SU-DHL-6 (cell line): ENCODE measurements around the gene ULK1.

Experiments
- H2AFZ ChIP-seq: fragments of 200-600 bp; sonication (generic); 2 replicates; pipeline ENCODE4 v1.6.1; 2014; ENCODE audit warnings: low read depth, mild to moderate bottlenecking, moderate library complexity, mixed read lengths, antibody characterized with exemption, low read length; ENCODE audit not compliant: severe bottlenecking
- H3F3A ChIP-seq: fragments of 200-600 bp; shearing (Covaris generic); 2 replicates; pipeline ENCODE4 v1.6.0; 2016; ENCODE audit warnings: antibody characterized with exemption, mild to moderate bottlenecking; ENCODE audit not compliant: insufficient read depth
- H3K27ac ChIP-seq: fragments of 200-600 bp; sonication (generic); 2 replicates; pipeline ENCODE4 v1.5.1; 2016; ENCODE audit warnings: low read depth, mild to moderate bottlenecking, low read length, moderate library complexity, mixed read lengths
- H3K27me3 ChIP-seq: fragments of 200-600 bp; sonication (generic), shearing (Covaris generic); 2 replicates; pipeline ENCODE4 v1.6.0; 2014; ENCODE audit warnings: mild to moderate bottlenecking, low read length
- H3K36me3 ChIP-seq: fragments of 200-600 bp; sonication (generic); 2 replicates; pipeline ENCODE4 v1.6.1; 2014; ENCODE audit warnings: mild to moderate bottlenecking, low read length, mixed read lengths
- H3K4me2 ChIP-seq: fragments of 300-600, 200-600 bp; shearing (Covaris generic), sonication (generic); 2 replicates; pipeline ENCODE4 v1.6.0; 2014; ENCODE audit warnings: low read length, low read depth, mild to moderate bottlenecking; ENCODE audit not compliant: poor library complexity, severe bottlenecking
- H3K4me3 ChIP-seq: fragments of 200-600 bp; sonication (generic); 2 replicates; pipeline ENCODE4 v1.5.1; 2014; ENCODE audit warnings: antibody characterized with exemption, low read length, mild to moderate bottlenecking, mixed read lengths; ENCODE audit not compliant: insufficient read depth, poor library complexity, severe bottlenecking
- H3K79me2 ChIP-seq: fragments of 200-600 bp; sonication (generic); 2 replicates; pipeline ENCODE4 v1.6.1; 2014; ENCODE audit warnings: mild to moderate bottlenecking, low read length, moderate library complexity; ENCODE audit not compliant: insufficient read depth
- H3K9ac ChIP-seq: fragments of 200-600 bp; sonication (generic); 2 replicates; pipeline ENCODE4 v1.7.0; 2014; ENCODE audit warnings: mild to moderate bottlenecking, low read length
- H3K9me2 ChIP-seq: fragments of 200-600 bp; sonication (generic); replicated peaks from 2 replicates; pipeline ENCODE4 v1.6.1; 2014; ENCODE audit warnings: low read length; ENCODE audit not compliant: insufficient read depth
- H3K9me3 ChIP-seq: fragments of 200-600 bp; sonication (generic); 2 replicates; pipeline ENCODE4 v1.6.1; 2014; ENCODE audit warnings: low read length, mixed read lengths; ENCODE audit not compliant: insufficient read depth
- H4K20me1 ChIP-seq: fragments of 200-600 bp; sonication (generic); 2 replicates; pipeline ENCODE4 v1.6.1; 2014; ENCODE audit warnings: low read depth, mild to moderate bottlenecking, antibody characterized with exemption, low read length, moderate library complexity, mixed read lengths
- EZH2phosphoT487 ChIP-seq: fragments of 200-600 bp; sonication (generic), shearing (Covaris generic); conservative IDR thresholded peaks from 2 replicates; pipeline ENCODE4 v1.6.1; 2018; ENCODE audit warnings: mild to moderate bottlenecking, antibody characterized with exemption, low read length, moderate library complexity, mixed read lengths
- TF ChIP-seq, protein P1 (sequence below): fragments of 200-600 bp; sonication (generic); IDR thresholded peaks from one replicate; pipeline ENCODE4 v1.5.1; 2017; ENCODE audit warnings: antibody characterized with exemption, mild to moderate bottlenecking, low read length, moderate library complexity; ENCODE audit not compliant: insufficient read depth, poor library complexity, severe bottlenecking

ULK1 gene

DNA sequence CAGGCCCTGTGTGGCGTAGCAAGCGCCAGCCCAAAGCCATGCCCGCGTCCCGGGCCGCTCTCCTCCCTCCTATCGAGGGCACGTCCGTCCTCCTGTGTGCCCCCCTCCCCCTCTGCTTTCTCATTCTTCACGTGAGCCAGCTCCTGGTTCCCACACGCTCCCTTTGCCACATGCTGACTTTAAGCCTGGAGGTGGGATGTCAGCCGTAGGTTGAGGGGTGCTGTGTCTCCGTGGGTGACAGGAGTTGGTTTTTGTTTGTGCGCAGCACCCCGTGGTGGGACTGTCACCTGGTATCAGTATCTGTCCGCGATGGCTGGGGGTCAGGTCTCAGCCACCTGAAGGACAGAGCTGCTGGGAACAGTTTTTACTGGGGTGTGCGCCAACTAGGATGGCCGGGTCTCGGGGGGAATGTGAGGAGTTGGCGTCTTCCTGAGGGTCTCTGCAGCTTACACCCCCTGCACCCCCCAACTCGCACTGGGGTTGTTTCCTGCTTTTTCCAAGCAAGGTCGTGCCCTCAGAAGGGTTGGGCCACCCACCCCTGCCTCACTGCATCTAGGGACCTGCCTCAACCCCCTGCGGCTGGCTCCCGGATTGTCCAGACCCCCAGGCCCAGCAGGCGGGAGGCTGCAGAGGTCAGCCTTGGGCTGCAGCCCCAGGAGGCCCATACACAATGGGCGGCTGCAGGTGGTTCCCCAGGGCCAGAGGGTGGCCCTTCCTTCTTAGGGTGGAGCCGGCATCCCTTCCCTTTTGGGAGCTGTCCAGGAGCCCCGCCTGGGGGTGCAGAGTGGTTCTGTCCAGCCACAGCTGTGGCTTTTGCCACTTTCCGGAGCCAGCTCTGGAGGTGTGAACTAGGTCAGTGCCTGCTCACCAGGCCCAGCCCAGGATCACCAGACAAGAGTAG is 7.3 kb downstream of the ULK1 start:
- no peaks in the 10 kb centered on the region for H3K27me3 ChIP-seq
- TF ChIP-seq, protein P1, sequence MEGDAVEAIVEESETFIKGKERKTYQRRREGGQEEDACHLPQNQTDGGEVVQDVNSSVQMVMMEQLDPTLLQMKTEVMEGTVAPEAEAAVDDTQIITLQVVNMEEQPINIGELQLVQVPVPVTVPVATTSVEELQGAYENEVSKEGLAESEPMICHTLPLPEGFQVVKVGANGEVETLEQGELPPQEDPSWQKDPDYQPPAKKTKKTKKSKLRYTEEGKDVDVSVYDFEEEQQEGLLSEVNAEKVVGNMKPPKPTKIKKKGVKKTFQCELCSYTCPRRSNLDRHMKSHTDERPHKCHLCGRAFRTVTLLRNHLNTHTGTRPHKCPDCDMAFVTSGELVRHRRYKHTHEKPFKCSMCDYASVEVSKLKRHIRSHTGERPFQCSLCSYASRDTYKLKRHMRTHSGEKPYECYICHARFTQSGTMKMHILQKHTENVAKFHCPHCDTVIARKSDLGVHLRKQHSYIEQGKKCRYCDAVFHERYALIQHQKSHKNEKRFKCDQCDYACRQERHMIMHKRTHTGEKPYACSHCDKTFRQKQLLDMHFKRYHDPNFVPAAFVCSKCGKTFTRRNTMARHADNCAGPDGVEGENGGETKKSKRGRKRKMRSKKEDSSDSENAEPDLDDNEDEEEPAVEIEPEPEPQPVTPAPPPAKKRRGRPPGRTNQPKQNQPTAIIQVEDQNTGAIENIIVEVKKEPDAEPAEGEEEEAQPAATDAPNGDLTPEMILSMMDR, result no peak
- no peak for TF ChIP-seq EZH2phosphoT487
- H2AFZ ChIP-seq, result no peak overlapping the region
- no peak overlapping the region for H3K4me2 ChIP-seq
- no peak overlapping the region for H3K9ac ChIP-seq
- H3K36me3 ChIP-seq, result no peaks in the 10 kb centered on the region
- no peak overlapping the region for H3K27ac ChIP-seq
- no peaks in the 10 kb centered on the region for H4K20me1 ChIP-seq
- no peaks in the 10 kb centered on the region for H3F3A ChIP-seq
- no peaks in the 10 kb centered on the region for H3K9me2 ChIP-seq
- no peaks in the 10 kb centered on the region for H3K9me3 ChIP-seq
- H3K4me3 ChIP-seq, result no peak overlapping the region
- H3K79me2 ChIP-seq, result no peaks in the 10 kb centered on the region

DNA sequence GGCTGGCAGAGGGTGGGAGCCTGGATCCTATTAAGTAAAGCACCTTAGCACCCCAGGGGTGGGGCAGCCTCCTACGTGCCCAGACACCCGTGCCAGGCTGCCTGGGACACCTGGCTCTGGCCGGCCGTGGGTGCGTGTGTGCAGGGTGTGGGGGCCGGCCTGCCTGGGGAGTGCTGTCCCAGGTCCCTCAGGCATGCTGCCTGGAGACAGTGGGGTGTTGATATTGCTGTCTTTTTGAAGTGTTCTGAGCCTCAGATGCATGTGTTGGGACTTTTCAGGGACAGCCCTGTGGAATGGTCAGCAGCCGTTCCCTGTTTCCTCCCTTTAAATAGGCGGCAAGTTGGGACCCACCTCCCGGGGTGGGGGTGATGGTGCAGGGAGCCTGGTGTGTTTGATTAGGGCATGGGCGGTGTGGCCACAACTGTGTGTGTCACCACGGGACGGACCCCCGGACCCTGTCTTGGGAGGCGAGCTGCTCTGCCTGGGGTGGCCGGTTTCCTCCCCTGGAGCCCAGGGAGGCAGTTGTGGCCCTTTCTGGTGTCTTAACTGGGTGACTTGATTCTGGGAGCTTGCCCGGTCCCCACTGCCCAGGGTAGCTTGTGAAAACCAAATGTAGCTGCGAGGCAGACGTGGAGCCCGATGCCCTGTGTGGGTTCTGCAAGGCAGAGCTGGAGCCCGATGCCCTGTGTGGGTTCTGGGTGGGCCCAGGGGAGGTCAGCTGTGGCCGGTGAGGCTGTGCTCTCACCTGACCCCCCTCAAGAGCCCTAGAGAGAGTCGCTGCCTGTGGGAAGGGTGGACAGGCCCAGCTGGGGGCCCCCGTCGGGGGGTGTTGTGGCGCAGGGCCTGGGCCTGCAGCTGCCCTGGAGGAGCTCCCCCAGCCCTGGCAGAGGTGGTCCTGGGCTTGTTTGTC is 8.2 kb downstream of the ULK1 start:
- H3K27ac ChIP-seq, result no peak overlapping the region

DNA sequence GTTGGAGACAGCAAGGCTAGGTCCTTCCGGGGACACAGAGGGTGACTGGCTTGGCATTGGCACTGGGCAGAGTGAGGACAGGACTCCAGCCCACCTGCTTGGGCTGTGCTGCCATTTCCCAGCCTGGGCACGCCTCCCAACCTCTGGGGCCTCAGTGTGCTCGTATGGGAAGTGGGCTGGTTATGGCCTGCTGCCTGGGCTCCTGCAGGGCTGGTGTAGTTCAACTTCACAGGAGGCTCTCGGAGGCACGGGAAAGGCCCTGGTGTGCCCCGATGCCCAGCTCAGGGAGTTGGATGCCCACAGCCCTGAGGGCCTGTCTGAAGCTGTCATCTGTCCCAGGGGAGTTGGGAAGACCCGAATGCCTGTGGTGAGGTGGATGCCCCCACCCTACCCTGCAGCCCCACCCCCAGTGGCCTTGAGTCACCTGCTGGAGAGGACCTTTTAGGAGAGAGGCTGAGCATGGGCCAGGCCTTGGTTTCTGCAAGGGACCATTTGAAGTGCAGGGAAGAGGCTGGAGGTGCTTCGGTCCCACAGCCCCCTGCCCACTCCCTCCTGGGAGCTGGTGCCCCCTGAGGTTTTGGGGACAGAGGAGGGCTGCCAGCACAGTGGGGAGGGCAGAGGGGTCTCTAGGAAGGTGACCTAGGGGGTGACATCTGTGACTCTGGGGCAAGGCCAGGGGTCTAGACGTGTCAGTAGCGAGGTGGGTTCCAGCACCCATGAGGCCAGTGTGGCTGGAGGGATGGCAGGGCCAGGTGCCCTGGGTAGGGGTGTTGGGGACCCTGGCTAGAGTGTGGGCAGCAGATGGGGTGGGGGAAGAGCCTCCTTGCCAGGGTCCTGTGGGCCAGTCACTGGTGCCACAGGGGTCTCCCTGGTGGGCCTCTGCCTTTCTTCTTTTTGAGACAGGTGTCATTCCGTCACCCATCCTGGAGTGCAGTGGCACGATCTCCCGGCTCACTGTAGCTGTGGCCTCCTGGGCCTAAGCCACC is 9.1 kb downstream of the ULK1 start:
- Histone ChIP-seq H3K9ac (no peak overlapping the region), H3K27ac (no peak overlapping the region), H3K4me2 (no peak overlapping the region), H3K36me3 (no peaks in the 10 kb centered on the region), H3K4me3 (no peak overlapping the region), H4K20me1 (no peaks in the 10 kb centered on the region), H3K9me2 (no peaks in the 10 kb centered on the region), H3F3A (no peaks in the 10 kb centered on the region), H2AFZ (no peak overlapping the region), H3K27me3 (no peaks in the 10 kb centered on the region), H3K79me2 (no peaks in the 10 kb centered on the region), H3K9me3 (no peaks in the 10 kb centered on the region)
- TF ChIP-seq, protein P1, result no peak
- TF ChIP-seq EZH2phosphoT487, result no peak

More for the DNA sequence above, 8.2 kb downstream of the ULK1 start:
- H3K9me3 ChIP-seq, result no peaks in the 10 kb centered on the region
- no peak overlapping the region for H3K9ac ChIP-seq
- H2AFZ ChIP-seq, result no peak overlapping the region
- TF ChIP-seq, protein P1, result no peak
- no peak for TF ChIP-seq EZH2phosphoT487
- H3K9me2 ChIP-seq, result no peaks in the 10 kb centered on the region
- no peaks in the 10 kb centered on the region for H3K36me3 ChIP-seq
- H3K79me2 ChIP-seq, result no peaks in the 10 kb centered on the region
- H3F3A ChIP-seq, result no peaks in the 10 kb centered on the region
- no peaks in the 10 kb centered on the region for H4K20me1 ChIP-seq
- H3K4me3 ChIP-seq, result no peak overlapping the region
- H3K27me3 ChIP-seq, result no peaks in the 10 kb centered on the region
- H3K4me2 ChIP-seq, result no peak overlapping the region
